Embryonic facial prominence (tissue), 1 donor: ENCODE data around the gene CLCN7.
"Not testable (repeated sequence)": the region's sequence is repeated elsewhere in the genome, so short reads cannot be mapped to it uniquely, and the experiment has no call there.

ENCODE experiments used
- DNase-seq: peaks from one replicate; pipeline ENCODE4 v3.0.0-alpha.2; 2016; ENCODE audit errors: extremely low spot score

The CLCN7 gene

GRCh38 chr16:1487395-1488053 is 12.7 kb upstream of the CLCN7 start:
- DNase-seq, result no peak

- DNase-seq, result no peak
These were observed 11.9 kb upstream of the CLCN7 start for GRCh38 chr16:1486551-1487390.

- DNase-seq, result no peak
These were observed 11.1 kb upstream of the CLCN7 start for GRCh38 chr16:1485847-1486496.

- no peak for DNase-seq
These were observed 7.3 kb upstream of the CLCN7 start for GRCh38 chr16:1481906-1482835.

- DNase-seq, result not testable (repeated sequence)
These were observed 4.1 kb upstream of the CLCN7 start for GRCh38 chr16:1478937-1479336.

- no peak for DNase-seq
These were observed 2.2 kb upstream of the CLCN7 start for GRCh38 chr16:1477033-1477432.

- no peak for DNase-seq
These were observed 805 bp upstream of the CLCN7 start for GRCh38 chr16:1475552-1476114.

- DNase-seq, result no peak
These were observed 589 bp downstream of the CLCN7 start for GRCh38 chr16:1474082-1474795.

- DNase-seq, result no peak
These were observed 1.9 kb downstream of the CLCN7 start for GRCh38 chr16:1472974-1473373.

GRCh38 chr16:1471569-1472194 is 3.1 kb downstream of the CLCN7 start:
- DNase-seq, result no peak

- DNase-seq, result no peak
These were observed 4.2 kb downstream of the CLCN7 start for GRCh38 chr16:1470481-1471251.

GRCh38 chr16:1469693-1470201 is 5.1 kb downstream of the CLCN7 start:
- no peak for DNase-seq

GRCh38 chr16:1469141-1469540 is 5.7 kb downstream of the CLCN7 start:
- not testable (repeated sequence) for DNase-seq

GRCh38 chr16:1468426-1468810 is 6.4 kb downstream of the CLCN7 start:
- no peak for DNase-seq

GRCh38 chr16:1466968-1467521 is 7.8 kb downstream of the CLCN7 start:
- no peak for DNase-seq

GRCh38 chr16:1466054-1466453 is 8.8 kb downstream of the CLCN7 start:
- DNase-seq, result no peak

GRCh38 chr16:1465567-1465915 is 9.3 kb downstream of the CLCN7 start:
- DNase-seq, result no peak

GRCh38 chr16:1464894-1465566 is 9.8 kb downstream of the CLCN7 start:
- no peak for DNase-seq
